IMR-90 (cell line): ENCODE results near the gene PLN. TPM values are rescaled to one million over a fixed set of nuclear protein-coding genes. Genes with fewer than 3 reads are reported as not detected.
A peak's percentile ranks its signal among the peaks of the same experiment; 100 is the strongest.

ENCODE experiments used
- ATAC-seq: fragments of 200-7000 bp; cut with Tn5 transposase; 2 replicates; pipeline ENCODE4 v1.9.1; 2020; ENCODE audit warnings: low read depth, mild to moderate bottlenecking, moderate library complexity
- Bru-seq: library from RNA; stranded (reverse); fragments of 400-500 nt; gene quantifications from one replicate; lab custom pipeline; 2021; lab: Mats Ljungman, UMichigan
- BruChase-seq, 2 experiments: library from RNA; stranded (reverse); fragments of 400-500 nt; gene quantifications; one replicate each; lab custom pipeline; 2021; lab: Mats Ljungman, UMichigan
- BruUV-seq: library from RNA; stranded (reverse); fragments of 400-500 nt; replicated peaks from 2 replicates; lab custom pipeline; 2021; lab: Mats Ljungman, UMichigan
- CTCF ChIA-PET: fragments of 300-600 bp; formaldehyde crosslinking; extraction: SDS; loops from one replicate; lab custom pipeline; 2021; ENCODE audit warnings: antibody characterized with exemption; lab: Yijun Ruan, JAX
- POLR2A ChIA-PET: fragments of 300-600 bp; sonication (Branson Sonifier 250); formaldehyde crosslinking; loops from one replicate; lab custom pipeline; 2022; ENCODE audit warnings: antibody characterized with exemption; ENCODE audit not compliant: unreplicated experiment; lab: Charles Lee
- DNase-seq: peaks from one replicate; pipeline ENCODE4 v3.0.0; 2013
- H2AFZ ChIP-seq: replicated peaks from 2 replicates; pipeline ENCODE3; 2013; ENCODE audit warnings: low read length, mild to moderate bottlenecking; ENCODE audit not compliant: poor library complexity
- H2AK5ac ChIP-seq: 2 replicates; pipeline ENCODE4 v1.6.1; 2013; ENCODE audit warnings: low read depth, low read length, inconsistent platforms
- H2AK9ac ChIP-seq: replicated peaks from 2 replicates; pipeline ENCODE3; 2013; ENCODE audit warnings: mild to moderate bottlenecking, low read depth, low read length, moderate library complexity; ENCODE audit not compliant: poor library complexity
- H2BK120ac ChIP-seq: 2 replicates; pipeline ENCODE4 v1.6.1; 2013; ENCODE audit warnings: low read depth, low read length, inconsistent platforms
- H2BK15ac ChIP-seq: 3 replicates; pipeline ENCODE4 v1.6.1; 2013; ENCODE audit warnings: low read depth, low read length, inconsistent platforms
- H2BK20ac ChIP-seq: 2 replicates; pipeline ENCODE4 v1.6.1; 2013; ENCODE audit warnings: low read depth, mild to moderate bottlenecking, inconsistent platforms, low read length, moderate library complexity
- H2BK5ac ChIP-seq: 2 replicates; pipeline ENCODE4 v1.6.1; 2013; ENCODE audit warnings: mild to moderate bottlenecking, low read depth, low read length, inconsistent platforms; ENCODE audit not compliant: poor library complexity, severe bottlenecking
- H3K14ac ChIP-seq: replicated peaks from 2 replicates; pipeline ENCODE4 v1.6.1; 2013; ENCODE audit warnings: low read depth, low read length, inconsistent platforms
- H3K18ac ChIP-seq: 2 replicates; pipeline ENCODE4 v1.6.1; 2013; ENCODE audit warnings: low read depth, low read length, control low read depth
- H3K23ac ChIP-seq: 2 replicates; pipeline ENCODE4 v1.6.1; 2013; ENCODE audit warnings: low read depth, low read length, inconsistent platforms
- H3K27ac ChIP-seq: 2 replicates; pipeline ENCODE4 v1.5.1; 2013; ENCODE audit warnings: mild to moderate bottlenecking, control low read depth, low read length; ENCODE audit not compliant: insufficient read depth
- H3K27me3 ChIP-seq: 2 replicates; pipeline ENCODE4 v1.6.1; 2013; ENCODE audit warnings: low read length; ENCODE audit not compliant: control insufficient read depth, insufficient read depth
- H3K36me3 ChIP-seq: 2 replicates; pipeline ENCODE4 v1.6.1; 2013; ENCODE audit warnings: low read length, mixed read lengths; ENCODE audit not compliant: control insufficient read depth, insufficient read depth
- H3K4ac ChIP-seq: 2 replicates; pipeline ENCODE4 v1.6.1; 2013; ENCODE audit warnings: low read depth, low read length, inconsistent platforms
- H3K4me1 ChIP-seq: 2 replicates; pipeline ENCODE4 v1.6.1; 2013; ENCODE audit warnings: low read length, mixed read lengths; ENCODE audit not compliant: control insufficient read depth, insufficient read depth
- H3K4me2 ChIP-seq: 2 replicates; pipeline ENCODE4 v1.6.1; 2013; ENCODE audit warnings: low read depth, mild to moderate bottlenecking, control low read depth, low read length, moderate library complexity
- H3K4me3 ChIP-seq: 2 replicates; pipeline ENCODE4 v1.5.1; 2013; ENCODE audit warnings: low read depth, mild to moderate bottlenecking, control low read depth, low read length, moderate library complexity; ENCODE audit not compliant: insufficient read depth
- H3K56ac ChIP-seq: 2 replicates; pipeline ENCODE4 v1.6.1; 2013; ENCODE audit warnings: low read length, inconsistent platforms; ENCODE audit not compliant: insufficient read depth; ENCODE audit errors: extremely low read depth
- H3K79me1 ChIP-seq, 2 experiments: 2 replicates each; pipeline ENCODE4 v1.6.1; 2013; ENCODE audit warnings: low read length in 2 of 2, inconsistent platforms in 1 of 2, low read depth in 1 of 2
- H3K9ac ChIP-seq: 2 replicates; pipeline ENCODE4 v1.6.1; 2013; ENCODE audit warnings: low read depth, low read length, control low read depth
- H3K9me1 ChIP-seq: 2 replicates; pipeline ENCODE4 v1.6.1; 2013; ENCODE audit warnings: low read length, inconsistent platforms; ENCODE audit not compliant: insufficient read depth
- H3K9me3 ChIP-seq: 2 replicates; pipeline ENCODE4 v1.6.1; 2013; ENCODE audit warnings: low read length; ENCODE audit not compliant: control insufficient read depth, insufficient read depth
- H4K20me1 ChIP-seq: 2 replicates; pipeline ENCODE4 v1.6.1; 2013; ENCODE audit warnings: low read length, inconsistent platforms; ENCODE audit not compliant: insufficient read depth
- H4K5ac ChIP-seq: 2 replicates; pipeline ENCODE4 v1.6.1; 2013; ENCODE audit warnings: mild to moderate bottlenecking, low read depth, low read length, control low read depth
- H4K8ac ChIP-seq, 2 experiments: 2 replicates each; pipeline ENCODE4 v1.6.1; 2013; ENCODE audit warnings: low read depth in 2 of 2, low read length in 2 of 2, control low read depth in 1 of 2, inconsistent platforms in 1 of 2
- H4K91ac ChIP-seq: 2 replicates; pipeline ENCODE4 v1.6.1; 2013; ENCODE audit warnings: low read depth, low read length, inconsistent platforms; ENCODE audit not compliant: insufficient read depth
- MAFK ChIP-seq: IDR thresholded peaks from 2 replicates; pipeline ENCODE4 v1.6.1; 2012; ENCODE audit warnings: low read depth, low read length, improper control_type of control experiment
- POLR2A ChIP-seq: IDR thresholded peaks from 2 replicates; pipeline ENCODE4 v1.6.1; 2012; ENCODE audit warnings: mild to moderate bottlenecking, low read depth, low read length
- RCOR1 ChIP-seq: IDR thresholded peaks from 2 replicates; pipeline ENCODE4 v1.6.1; 2012; ENCODE audit warnings: mild to moderate bottlenecking, low read length, improper control_type of control experiment; ENCODE audit not compliant: insufficient replicate concordance
- WGBS, 2 experiments: methylation state at CpG; one replicate each; pipeline versions ENCODE4 v1.1.5 to v1.1.7; 2013; ENCODE audit warnings: missing lambda C conversion rate in 2 of 2; ENCODE audit not compliant: insufficient read length in 1 of 2; ENCODE audit errors: extremely low coverage in 2 of 2; 5-methylcytosine and 5-hydroxymethylcytosine counted together
- dilution Hi-C: fragments of 300-500 bp; cut with HindIII; formaldehyde crosslinking; loops from one replicate; pipeline ENCODE4 v1.14.3; 2018; ENCODE audit warnings: low sequenced_read_pairs; ENCODE audit not compliant: unreplicated experiment
- in situ Hi-C: fragments of 300-500 bp; cut with MboI; formaldehyde crosslinking; loops from 3 replicates; pipeline ENCODE4 v1.14.3; 2019; ENCODE audit warnings: low sequenced_read_pairs, inconsistent platforms, mixed read lengths
- intact Hi-C: fragments of 100-400 bp; cut with micrococcal nuclease; formaldehyde crosslinking; loops from 2 replicates; pipeline ENCODE4 v1.10.0; 2022
- long read RNA-seq: library from polyadenylated mRNA; unstranded; transcript quantifications from one replicate; pipeline ENCODE4 v2.0.0, GENCODE V29; 2021; ENCODE audit not compliant: unreplicated experiment
- polyA plus RNA-seq, 3 experiments: library from polyadenylated mRNA; depleted of rRNA; stranded (reverse); fragments of >200 nt; gene quantifications; 2 replicates each; pipeline ENCODE4 v1.2.3, GENCODE V29; 2012; ENCODE audit warnings: low replicate concordance in 1 of 3
- total RNA-seq: library from RNA; depleted of rRNA; stranded (reverse); fragments of >200 nt; gene quantifications from 2 replicates; pipeline ENCODE4 v1.2.3, GENCODE V29; 2012; rRNA removed

The PLN gene
- total RNA-seq (under 0.01 TPM in 2 replicates), polyA plus RNA-seq (2012; rRNA removed) (not detected in 2 replicates), Bru-seq, nascent RNA (percentile 7 among the genes with signal in this experiment), BruChase-seq, experiment 1, labeled RNA remaining after a 6-hour chase (not detected), BruChase-seq, experiment 2, labeled RNA remaining after a 2-hour chase (not detected)
- polyA plus RNA-seq (2012; cell fraction: cytosol; rRNA removed): not detected in 2 replicates
- polyA plus RNA-seq (2012; cell fraction: nucleus; rRNA removed; ENCODE audit: low replicate concordance): not detected in 2 replicates
- long read RNA-seq: 0 reads

DNA sequence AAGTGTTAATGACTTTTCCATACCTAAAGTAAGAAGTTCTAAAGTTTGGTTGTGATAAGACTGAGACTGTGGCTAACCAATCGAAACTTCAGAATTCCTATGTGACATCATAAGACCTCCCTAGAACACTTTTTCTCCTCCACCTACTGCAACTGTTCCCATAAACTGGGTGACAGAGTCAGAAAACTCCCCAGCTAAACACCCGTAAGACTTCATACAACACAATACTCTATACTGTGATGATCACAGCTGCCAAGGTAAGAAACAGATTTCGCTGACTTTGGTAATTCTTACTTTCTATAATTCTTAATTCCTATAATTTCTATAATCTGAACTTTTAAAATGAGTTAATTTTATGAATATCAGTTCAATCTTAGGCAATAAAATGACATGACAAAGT, at the start of gene PLN:
TSS of gene PLN (plus strand) at position 161 of the 400 bp plus-strand sequence. CDS start 10,626 bp downstream, outside the sequence.
- no peak within 1 kb of the TSS for H3K4ac ChIP-seq

More for the DNA sequence above, at the start of gene PLN:
- H3K9ac ChIP-seq: no peak within 1 kb of the TSS
- ChIA-PET POLR2A (no interaction called here), CTCF (interaction anchor here (1.0 kb wide), 1 partner anchor 263 kb away, joined by 3 read pairs; no protein-coding TSS in a partner anchor)
- dilution Hi-C loops (no loop called here), in situ Hi-C loops (no loop called here), intact Hi-C loops (loop anchor here (2.0 kb wide), 1 partner anchor 571 kb away; no protein-coding TSS in a partner anchor)
- no peak within 1 kb of the TSS for H3K56ac ChIP-seq
- no peak within 1 kb of the TSS for H2BK15ac ChIP-seq
- no peak for ATAC-seq
- no peak within 1 kb of the TSS for H2BK5ac ChIP-seq
- no peaks in the 10 kb centered on the region for H3K36me3 ChIP-seq
- no peak within 1 kb of the TSS for H3K23ac ChIP-seq
- no peak for TF ChIP-seq POLR2A
- TF ChIP-seq MAFK: peak; percentile 49
- no peak for TF ChIP-seq RCOR1
- no peak within 1 kb of the TSS for H2BK20ac ChIP-seq
- no peak within 1 kb of the TSS for H3K27ac ChIP-seq
- H2AK9ac ChIP-seq: no peak within 1 kb of the TSS
- WGBS, 2 experiments: no CpG with 5 or more reads among the region's 3 CpGs
- H3K79me1 ChIP-seq: peaks cover 0 to 7% of the 10 kb centered on the region in 2 experiments; a peak in 3 of 4 replicates
- H3K9me1 ChIP-seq: no peaks in the 10 kb centered on the region
- no peak within 1 kb of the TSS for H4K5ac ChIP-seq
- H4K8ac ChIP-seq: no peak within 1 kb of the TSS; a peak in 1 of 4 replicates
- no peaks in the 10 kb centered on the region; the same call in 1 of the 2 replicates for H4K20me1 ChIP-seq
- no peak within 1 kb of the TSS for H4K91ac ChIP-seq
- no TSS peak for BruUV-seq
- peaks cover 2% of the 10 kb centered on the region for H3K4me1 ChIP-seq
- H3K18ac ChIP-seq: no peak within 1 kb of the TSS
- DNase-seq: no peak
- H3K9me3 ChIP-seq: no peaks in the 10 kb centered on the region
- no peak within 1 kb of the TSS for H2BK120ac ChIP-seq
- H2AK5ac ChIP-seq: no peak within 1 kb of the TSS
- H2AFZ ChIP-seq: no peak within 1 kb of the TSS
- H3K4me2 ChIP-seq: no peak within 1 kb of the TSS
- no peak within 1 kb of the TSS for H3K4me3 ChIP-seq
- H3K14ac ChIP-seq: no peak within 1 kb of the TSS
- no peaks in the 10 kb centered on the region for H3K27me3 ChIP-seq
